Activated CD8-positive, alpha-beta memory T cell treated with anti-CD3 and anti-CD28 coated beads, Interleukin-2, amount 10 ng/mL, durations not matched to agents 7 days and 5 days (primary cell): Measurements from ENCODE around the gene IRX3. TPM values are rescaled to one million over a fixed set of nuclear protein-coding genes. Genes with fewer than 3 reads are reported as not detected.

Experiments used
- ATAC-seq: fragments of 150-1000 bp; cut with Tn5 transposase; one replicate; pipeline ENCODE4 v1.10.0; 2021; ENCODE audit warnings: moderate library complexity
- CTCF ChIA-PET: fragments of 350-600 bp; sonication (Branson Sonifier 250); formaldehyde crosslinking; loops from one replicate; lab custom pipeline; 2021; ENCODE audit warnings: antibody characterized with exemption; lab: Charles Lee
- DNase-seq: peaks from one replicate; pipeline ENCODE4 v3.0.0-alpha.2; 2020
- H3K27ac Mint-ChIP-seq: one replicate; pipeline ENCODE4 v1.8.0; 2021; ENCODE audit warnings: mild to moderate bottlenecking, mixed read lengths
- H3K27me3 Mint-ChIP-seq: one replicate; pipeline ENCODE4 v1.8.0; 2021; ENCODE audit warnings: mixed read lengths
- H3K36me3 Mint-ChIP-seq: one replicate; pipeline ENCODE4 v1.8.0; 2021; ENCODE audit warnings: mild to moderate bottlenecking, mixed read lengths
- H3K4me1 Mint-ChIP-seq: one replicate; pipeline ENCODE4 v1.8.0; 2021; ENCODE audit warnings: mixed read lengths
- H3K4me3 Mint-ChIP-seq: one replicate; pipeline ENCODE4 v1.8.0; 2021; ENCODE audit warnings: mild to moderate bottlenecking, moderate library complexity, mixed read lengths
- H3K9me3 Mint-ChIP-seq: one replicate; pipeline ENCODE4 v1.8.0; 2022; ENCODE audit warnings: low read depth, mixed read lengths
- total RNA-seq, 2 experiments: library from RNA; stranded (reverse); gene quantifications; one replicate each; pipeline ENCODE4 v1.2.3, GENCODE V29; 2021

Gene IRX3
- total RNA-seq, 2 experiments from 2014 or later, result 0.12 to 0.47 TPM

GRCh38 chr16:54313789-54314188 lies 27.2 kb upstream of the IRX3 start:
- Mint-ChIP-seq H3K36me3 (no peaks in the 10 kb centered on the region), H3K4me3 (no peak overlapping the region), H3K4me1 (no peaks in the 10 kb centered on the region), H3K27ac (no peak overlapping the region), H3K27me3 (no peaks in the 10 kb centered on the region), H3K9me3 (no peaks in the 10 kb centered on the region)
- ATAC-seq (no peak), DNase-seq (no peak)
- CTCF ChIA-PET, result no interaction called here

GRCh38 chr16:54312502-54312991 lies 26.0 kb upstream of the IRX3 start:
- Mint-ChIP-seq H3K4me1 (no peaks in the 10 kb centered on the region), H3K36me3 (no peaks in the 10 kb centered on the region), H3K9me3 (no peaks in the 10 kb centered on the region), H3K27me3 (no peaks in the 10 kb centered on the region), H3K27ac (no peak overlapping the region), H3K4me3 (no peak overlapping the region)
- ATAC-seq, result no peak
- CTCF ChIA-PET, result no interaction called here
- DNase-seq, result no peak

GRCh38 chr16:54309341-54309740 lies 22.8 kb upstream of the IRX3 start:
- ATAC-seq, result no peak
- Mint-ChIP-seq H3K9me3 (no peaks in the 10 kb centered on the region), H3K27me3 (no peaks in the 10 kb centered on the region), H3K36me3 (no peaks in the 10 kb centered on the region), H3K4me3 (no peak overlapping the region), H3K27ac (no peak overlapping the region), H3K4me1 (no peaks in the 10 kb centered on the region)
- CTCF ChIA-PET, result no interaction called here
- DNase-seq, result no peak

- Mint-ChIP-seq H3K27me3 (no peaks in the 10 kb centered on the region), H3K36me3 (no peaks in the 10 kb centered on the region), H3K4me1 (no peaks in the 10 kb centered on the region), H3K4me3 (no peak overlapping the region), H3K27ac (no peak overlapping the region), H3K9me3 (no peaks in the 10 kb centered on the region)
- DNase-seq (no peak), ATAC-seq (no peak)
- CTCF ChIA-PET, result no interaction called here
Measured at GRCh38 chr16:54305080-54305479, 18.5 kb upstream of the IRX3 start.

- no peak for ATAC-seq
- Mint-ChIP-seq H3K27me3 (no peaks in the 10 kb centered on the region), H3K27ac (no peak overlapping the region), H3K36me3 (no peaks in the 10 kb centered on the region), H3K4me3 (no peak overlapping the region), H3K4me1 (no peaks in the 10 kb centered on the region), H3K9me3 (no peaks in the 10 kb centered on the region)
- CTCF ChIA-PET, result interaction anchor here (0.7 kb wide), 1 partner anchor 95 kb away, joined by 3 read pairs; no protein-coding TSS in a partner anchor
- no peak for DNase-seq
Measured at GRCh38 chr16:54303613-54304012, 17.0 kb upstream of the IRX3 start.

- H3K36me3 Mint-ChIP-seq, result peaks cover 1% of the 10 kb centered on the region
- CTCF ChIA-PET, result no interaction called here
- H3K9me3 Mint-ChIP-seq, result peaks cover 2% of the 10 kb centered on the region
- H3K4me3 Mint-ChIP-seq, result no peak overlapping the region
- peaks cover 9% of the 10 kb centered on the region for H3K27me3 Mint-ChIP-seq
- H3K27ac Mint-ChIP-seq, result no peak overlapping the region
- DNase-seq (no peak), ATAC-seq (no peak)
- H3K4me1 Mint-ChIP-seq, result no peaks in the 10 kb centered on the region
Measured at GRCh38 chr16:54297154-54297553, 10.6 kb upstream of the IRX3 start.

- no peak overlapping the region for H3K27ac Mint-ChIP-seq
- H3K4me3 Mint-ChIP-seq, result no peak overlapping the region
- CTCF ChIA-PET, result no interaction called here
- ATAC-seq (no peak), DNase-seq (no peak)
- no peaks in the 10 kb centered on the region for H3K4me1 Mint-ChIP-seq
- peaks cover 1% of the 10 kb centered on the region for H3K36me3 Mint-ChIP-seq
- H3K27me3 Mint-ChIP-seq, result peaks cover 15% of the 10 kb centered on the region
- peaks cover 2% of the 10 kb centered on the region for H3K9me3 Mint-ChIP-seq
Measured at GRCh38 chr16:54296543-54296942, 10.0 kb upstream of the IRX3 start.

- DNase-seq (no peak), ATAC-seq (no peak)
- peaks cover 7% of the 10 kb centered on the region for H3K36me3 Mint-ChIP-seq
- H3K4me1 Mint-ChIP-seq, result peaks cover 3% of the 10 kb centered on the region
- H3K4me3 Mint-ChIP-seq, result no peak overlapping the region
- H3K27ac Mint-ChIP-seq, result no peak overlapping the region
- peaks cover 55% of the 10 kb centered on the region for H3K27me3 Mint-ChIP-seq
- peaks cover 2% of the 10 kb centered on the region for H3K9me3 Mint-ChIP-seq
- CTCF ChIA-PET, result no interaction called here
Measured at GRCh38 chr16:54291656-54292487, 5.3 kb upstream of the IRX3 start.

GRCh38 chr16:54290833-54291655 lies 4.5 kb upstream of the IRX3 start:
- peak overlapping the region; percentile 45 for H3K27ac Mint-ChIP-seq
- no peak overlapping the region for H3K4me3 Mint-ChIP-seq
- peaks cover 7% of the 10 kb centered on the region for H3K4me1 Mint-ChIP-seq
- peaks cover 8% of the 10 kb centered on the region for H3K36me3 Mint-ChIP-seq
- no peak for ATAC-seq
- peaks cover 61% of the 10 kb centered on the region for H3K27me3 Mint-ChIP-seq
- CTCF ChIA-PET, result no interaction called here
- DNase-seq, result no peak
- peaks cover 2% of the 10 kb centered on the region for H3K9me3 Mint-ChIP-seq

- Mint-ChIP-seq H3K36me3 (peaks cover 7% of the 10 kb centered on the region), H3K4me3 (no peak overlapping the region), H3K27me3 (peaks cover 65% of the 10 kb centered on the region), H3K27ac (peak overlapping the region; percentile 48), H3K4me1 (peaks cover 9% of the 10 kb centered on the region), H3K9me3 (no peaks in the 10 kb centered on the region)
- DNase-seq (no peak), ATAC-seq (no peak)
- CTCF ChIA-PET, result no interaction called here
Measured at GRCh38 chr16:54289945-54290832, 3.6 kb upstream of the IRX3 start.

GRCh38 chr16:54289242-54289944 lies 2.8 kb upstream of the IRX3 start:
- Mint-ChIP-seq H3K27me3 (peaks cover 71% of the 10 kb centered on the region), H3K4me1 (peaks cover 13% of the 10 kb centered on the region), H3K4me3 (no peak overlapping the region), H3K9me3 (no peaks in the 10 kb centered on the region), H3K36me3 (peaks cover 7% of the 10 kb centered on the region), H3K27ac (peak overlapping the region; percentile 48)
- CTCF ChIA-PET, result no interaction called here
- no peak for ATAC-seq
- DNase-seq, result no peak

GRCh38 chr16:54288835-54289241 lies 2.3 kb upstream of the IRX3 start:
- CTCF ChIA-PET, result no interaction called here
- Mint-ChIP-seq H3K27ac (no peak overlapping the region), H3K9me3 (no peaks in the 10 kb centered on the region), H3K27me3 (peaks cover 74% of the 10 kb centered on the region), H3K36me3 (peaks cover 7% of the 10 kb centered on the region), H3K4me1 (peaks cover 13% of the 10 kb centered on the region), H3K4me3 (no peak overlapping the region)
- DNase-seq (no peak), ATAC-seq (no peak)
